HG03571 (cell line): ENCODE data around the gene KCTD20.

ENCODE experiments used
- ATAC-seq: cut with Tn5 transposase; IDR thresholded peaks from one replicate; pipeline ENCODE4 v1.9.1; 2021; ENCODE audit not compliant: unreplicated experiment

Gene KCTD20

DNA sequence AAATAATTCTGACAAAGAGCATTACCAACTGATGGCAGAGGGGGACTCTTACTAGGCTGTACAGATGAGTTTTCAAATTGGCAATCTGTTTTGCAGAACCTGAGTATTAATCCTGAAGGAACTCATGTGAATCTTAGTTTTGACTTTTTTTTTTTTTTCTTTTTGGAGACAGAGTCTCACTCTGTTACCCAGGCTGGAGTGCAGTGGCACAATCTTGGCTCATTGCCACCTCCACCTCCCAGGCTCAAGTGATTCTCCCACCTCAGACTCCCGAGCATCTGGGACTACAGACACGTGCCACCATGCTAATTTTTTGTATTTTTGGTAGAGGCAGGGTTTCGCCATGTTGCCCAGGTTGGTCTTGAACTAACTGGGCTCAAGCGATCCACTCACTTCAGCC, 49.3 kb downstream of the KCTD20 start:
- no peak for ATAC-seq

DNA sequence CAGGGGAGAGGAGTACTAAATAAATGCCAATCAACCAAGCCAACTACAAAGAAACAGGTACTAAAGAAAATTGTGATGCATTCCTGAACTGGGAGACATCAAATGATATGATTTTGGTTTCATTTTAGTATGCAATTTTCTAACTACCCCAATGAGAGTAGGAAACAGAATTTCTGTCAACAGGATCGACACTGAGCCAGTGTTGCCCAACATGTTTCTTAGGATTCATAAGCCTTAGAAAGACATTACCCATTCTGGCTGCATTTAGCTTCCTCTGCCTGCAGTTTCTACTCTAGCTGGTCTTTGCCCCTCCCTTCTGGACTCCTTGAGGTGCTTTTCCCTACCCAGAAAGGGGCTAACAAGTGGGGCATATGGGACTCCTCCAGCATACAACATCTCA, 49.8 kb downstream of the KCTD20 start:
- no peak for ATAC-seq

DNA sequence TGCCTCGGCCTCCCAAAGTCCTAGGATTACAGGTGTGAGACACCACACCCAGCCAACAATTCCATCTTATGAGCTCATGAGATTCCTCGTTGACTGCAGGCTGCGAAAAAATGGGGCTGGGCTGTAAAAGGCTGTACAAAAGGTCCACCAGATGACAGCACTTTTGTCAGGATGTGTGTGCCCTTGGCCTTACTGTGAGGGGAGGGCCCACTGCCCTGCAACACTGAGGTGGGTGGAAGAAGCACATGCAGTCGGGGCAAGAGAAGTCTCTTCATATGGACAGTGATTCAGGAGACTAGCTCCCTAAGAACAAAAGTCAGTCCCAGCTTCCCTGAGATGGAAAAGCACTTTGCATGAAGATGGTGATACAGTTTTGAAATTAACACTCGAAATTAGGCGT, 50.5 kb downstream of the KCTD20 start:
- no peak for ATAC-seq

DNA sequence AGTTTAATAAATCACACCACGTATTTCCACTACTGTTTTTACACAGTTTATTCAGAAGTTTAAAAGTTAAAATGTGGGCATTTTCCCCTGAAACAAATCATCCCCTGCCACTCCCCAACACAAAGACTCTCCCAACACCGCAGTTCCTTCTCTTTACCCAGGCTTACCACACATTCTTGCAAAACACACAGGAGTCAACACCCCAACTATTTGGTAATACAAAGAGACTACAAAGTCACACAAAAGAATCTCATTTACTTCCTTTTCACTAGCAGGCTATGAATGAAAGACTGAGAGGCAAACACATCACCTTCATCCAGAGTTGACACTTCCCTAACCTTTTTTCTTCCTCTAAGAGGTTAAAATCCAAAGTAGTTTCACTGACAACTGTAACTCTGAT, 51.1 kb downstream of the KCTD20 start:
- ATAC-seq = no peak

DNA sequence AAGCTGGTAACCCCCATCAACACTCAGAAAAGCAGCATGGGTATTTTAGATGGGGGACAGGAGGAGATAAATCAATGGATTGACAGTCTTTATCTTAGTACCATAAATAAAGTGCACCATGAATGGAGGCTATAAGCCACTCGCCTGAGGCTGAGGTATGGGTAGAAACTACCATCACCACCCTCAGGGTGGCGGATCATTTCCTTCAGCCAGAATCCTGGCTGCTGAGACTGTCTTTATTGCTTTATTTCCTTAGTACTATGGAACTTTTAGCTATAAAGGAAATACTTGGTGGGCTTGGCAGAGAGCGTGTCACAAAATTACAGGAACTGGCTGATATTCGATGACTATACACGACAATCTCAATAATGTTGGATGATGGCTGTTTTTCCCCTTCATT, 52.3 kb downstream of the KCTD20 start:
- ATAC-seq = no peak

DNA sequence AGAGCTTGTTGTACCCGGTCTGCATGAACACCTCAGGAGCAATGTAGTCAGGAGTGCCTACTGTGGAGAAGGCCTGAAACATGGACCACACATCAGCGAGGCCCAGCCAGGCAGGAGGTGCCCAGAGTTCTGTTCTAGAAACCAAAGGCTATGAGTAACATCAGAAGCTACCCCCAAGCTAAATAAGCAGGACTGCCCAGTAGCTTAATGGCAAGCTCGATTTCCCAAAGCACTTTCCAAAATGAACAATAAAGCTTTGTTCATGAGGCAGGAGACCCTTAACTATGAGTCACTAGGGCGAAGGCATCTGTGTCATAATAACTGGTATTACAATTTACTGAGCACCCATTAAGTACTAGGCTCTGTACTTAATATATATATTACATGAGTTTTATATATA, 57.1 kb downstream of the KCTD20 start:
- ATAC-seq = no peak

DNA sequence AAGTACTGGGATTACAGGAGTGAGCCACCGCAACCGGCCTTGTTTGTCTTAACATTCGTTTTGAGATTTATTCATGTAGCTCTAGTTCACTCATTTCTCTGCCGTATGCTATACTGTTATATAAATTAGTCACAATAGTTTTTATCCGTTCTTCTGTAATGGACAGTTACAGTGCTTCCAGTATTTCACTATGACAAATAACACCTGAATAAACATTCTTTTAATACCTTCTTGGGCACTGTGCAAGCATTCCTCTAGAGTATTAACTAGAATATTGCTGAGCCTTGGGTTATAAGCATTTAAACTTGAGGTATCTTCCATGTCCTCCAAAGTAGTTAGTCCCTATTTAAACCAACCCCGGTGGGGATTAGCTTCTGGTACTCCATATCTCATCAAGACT, 58.9 kb downstream of the KCTD20 start:
- no peak for ATAC-seq

DNA sequence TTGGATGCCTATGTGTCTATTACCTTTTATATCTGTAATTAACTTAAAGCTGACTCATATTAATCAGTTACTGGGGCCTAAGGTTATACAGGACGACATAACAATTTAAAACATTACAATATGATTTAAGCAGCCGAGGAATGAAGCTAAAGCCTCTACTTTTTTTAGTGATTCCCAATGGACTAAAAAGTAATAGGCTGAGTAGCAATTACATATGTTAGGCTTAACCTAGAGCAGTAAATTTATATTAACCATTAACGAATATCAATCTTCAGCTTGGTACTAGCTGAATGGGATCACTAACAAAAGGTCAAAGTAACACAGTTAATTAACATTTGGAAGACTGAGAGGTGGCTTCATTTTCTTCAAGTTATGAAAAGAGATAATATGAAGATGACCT, 61.4 kb downstream of the KCTD20 start:
- ATAC-seq = no peak

DNA sequence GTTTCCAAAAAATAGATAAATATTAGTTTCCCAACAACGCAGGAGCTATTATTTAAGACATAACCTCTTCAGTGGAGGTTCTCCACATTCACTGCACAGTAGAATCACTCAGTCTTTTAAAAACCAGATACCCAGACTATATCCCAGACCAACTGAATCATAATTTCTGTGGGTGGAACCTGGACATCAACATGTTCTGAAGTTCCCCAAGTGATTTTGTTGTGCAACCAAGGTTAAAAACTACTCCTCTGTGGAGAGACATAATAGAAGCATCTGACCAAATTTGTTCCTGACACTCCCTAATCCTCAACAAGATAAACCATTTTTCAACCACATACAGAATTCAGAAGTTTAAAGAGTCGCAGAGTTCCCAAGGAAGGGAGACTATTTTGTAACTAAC, 62.2 kb downstream of the KCTD20 start:
- ATAC-seq = no peak

DNA sequence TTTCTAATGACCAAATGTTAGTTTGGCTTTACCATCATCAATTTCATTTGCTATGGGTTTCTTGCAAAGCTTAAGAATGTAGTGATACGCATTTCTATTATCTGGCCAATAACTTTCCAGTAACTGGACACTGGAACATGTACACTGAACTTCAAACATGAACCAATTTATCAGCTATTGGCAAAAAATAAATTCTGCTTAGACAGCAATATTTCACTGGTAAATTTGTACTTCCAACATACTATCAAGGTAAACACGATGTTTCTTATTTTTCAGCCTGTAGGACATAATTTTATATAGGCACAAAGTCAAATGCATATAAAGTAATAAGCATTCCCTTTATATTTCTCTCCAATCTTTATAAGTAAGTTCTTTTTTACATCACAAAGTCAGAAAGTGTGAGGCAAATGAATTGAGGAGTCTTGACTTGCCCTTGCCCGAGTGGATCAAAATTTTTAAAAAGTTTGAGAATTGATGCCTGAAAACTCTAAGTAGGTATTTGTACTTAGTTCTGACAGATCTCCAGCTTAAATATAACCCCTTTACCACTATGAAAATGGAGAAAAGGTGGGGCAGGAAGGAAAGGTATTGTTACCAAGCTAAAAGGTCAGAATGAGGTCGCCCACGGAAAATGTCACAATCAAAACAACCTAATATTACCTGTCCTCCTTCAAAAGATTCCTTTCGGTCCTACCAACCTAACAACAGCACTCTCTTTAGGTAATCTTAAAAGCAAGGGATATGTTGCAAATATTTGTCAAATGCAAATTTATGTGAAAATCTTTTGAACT, 63.1 kb downstream of the KCTD20 start:
- ATAC-seq = no peak

DNA sequence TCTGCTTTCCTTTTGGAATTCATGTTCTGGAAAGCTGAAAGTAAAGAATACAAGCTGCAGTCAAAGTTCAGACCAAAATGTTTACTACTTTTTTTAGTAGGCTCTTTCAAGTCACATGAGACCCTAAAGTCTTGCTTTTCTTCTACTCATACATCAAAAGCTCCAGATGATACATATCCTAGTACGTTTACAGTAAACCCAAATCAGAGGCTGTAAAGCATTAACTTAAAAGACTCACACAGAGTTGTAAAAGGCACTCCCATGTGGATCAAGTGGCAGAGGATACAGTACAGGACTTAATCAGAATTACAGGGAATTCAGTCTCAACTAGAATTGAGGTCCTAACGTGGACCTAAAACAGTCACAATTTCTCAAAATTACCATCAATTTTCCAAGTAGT, 63.8 kb downstream of the KCTD20 start:
- no peak for ATAC-seq

DNA sequence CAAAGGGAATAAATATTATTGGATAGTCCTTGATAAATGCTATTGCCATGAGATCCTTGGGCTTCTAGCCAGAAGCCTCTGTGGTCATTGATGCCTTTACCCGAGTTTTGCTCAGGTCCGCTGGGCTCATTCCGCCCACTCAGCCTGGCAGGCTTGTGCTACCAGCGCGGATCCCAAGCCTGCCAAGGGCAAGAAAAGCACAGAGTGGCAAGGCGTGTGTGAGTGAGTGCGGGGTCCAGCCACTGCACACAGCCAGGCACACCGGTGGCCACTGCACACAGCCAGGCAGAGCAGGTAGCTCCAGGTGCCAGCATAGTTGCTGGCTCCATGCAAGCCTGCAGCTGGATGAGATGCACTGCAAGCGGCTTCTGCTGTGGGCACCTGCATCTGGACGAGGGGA, 65.7 kb downstream of the KCTD20 start:
- ATAC-seq = no peak

DNA sequence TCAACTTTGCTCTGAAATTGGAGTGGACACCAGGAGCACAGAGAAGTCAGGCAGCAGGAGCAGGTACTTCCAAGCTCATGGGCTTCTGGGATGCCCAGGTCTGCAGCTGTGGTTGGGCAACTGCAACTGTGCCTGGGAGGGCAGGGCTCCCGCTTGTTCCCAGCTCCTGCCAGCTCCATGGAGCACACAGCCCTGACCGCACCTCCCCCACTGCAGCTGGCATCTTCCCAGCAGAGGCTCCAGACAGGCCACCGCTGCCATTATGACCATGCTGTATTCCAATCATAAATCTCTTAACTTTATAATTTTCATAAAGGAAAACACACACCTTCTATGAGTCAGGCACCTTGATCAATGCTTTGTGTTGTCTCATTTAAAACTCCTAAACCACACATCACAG, 67.6 kb downstream of the KCTD20 start:
- ATAC-seq = no peak

DNA sequence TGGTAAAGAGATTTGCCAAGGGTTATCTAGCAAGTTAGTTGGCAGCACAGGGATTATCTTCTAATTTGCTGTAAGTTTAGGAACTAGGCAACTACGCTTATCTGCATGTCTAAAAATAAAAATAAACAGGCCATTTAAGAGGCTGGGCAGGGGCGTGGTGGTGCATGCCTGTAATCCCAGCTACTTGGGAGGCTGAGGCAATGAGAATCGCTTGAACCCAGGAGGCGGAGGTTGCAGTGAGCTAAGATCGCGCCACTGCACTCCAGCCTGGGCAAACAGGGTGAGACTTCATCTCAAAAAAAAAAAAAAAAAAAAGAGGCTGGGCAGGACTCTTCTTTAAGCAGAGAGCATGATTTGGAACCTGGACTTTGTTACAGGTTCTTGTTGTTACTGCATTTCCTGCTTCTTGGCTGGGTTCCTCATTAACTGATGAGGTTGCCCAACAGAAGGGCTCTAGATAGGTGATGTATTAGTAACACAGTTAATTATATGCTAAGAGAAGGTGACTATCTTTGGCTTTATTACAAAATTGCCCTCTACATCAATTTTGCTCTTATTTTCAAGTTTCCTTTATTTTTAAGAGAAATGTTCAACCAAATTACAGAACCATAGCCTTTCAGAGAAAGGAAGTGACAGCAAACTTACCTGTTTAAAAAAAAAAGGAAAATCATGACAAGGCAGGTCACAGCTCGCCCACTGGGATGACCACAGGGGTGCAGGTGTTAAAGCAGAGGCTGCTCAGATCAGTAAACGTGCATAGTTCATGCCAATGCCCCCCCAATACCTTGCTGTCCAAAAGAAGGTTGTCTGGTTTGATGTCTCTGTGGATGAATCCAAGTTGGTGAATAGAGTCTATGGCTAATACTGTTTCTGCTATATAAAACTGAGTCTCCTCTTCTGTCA, 72.0 kb downstream of the KCTD20 start:
- ATAC-seq = no peak

DNA sequence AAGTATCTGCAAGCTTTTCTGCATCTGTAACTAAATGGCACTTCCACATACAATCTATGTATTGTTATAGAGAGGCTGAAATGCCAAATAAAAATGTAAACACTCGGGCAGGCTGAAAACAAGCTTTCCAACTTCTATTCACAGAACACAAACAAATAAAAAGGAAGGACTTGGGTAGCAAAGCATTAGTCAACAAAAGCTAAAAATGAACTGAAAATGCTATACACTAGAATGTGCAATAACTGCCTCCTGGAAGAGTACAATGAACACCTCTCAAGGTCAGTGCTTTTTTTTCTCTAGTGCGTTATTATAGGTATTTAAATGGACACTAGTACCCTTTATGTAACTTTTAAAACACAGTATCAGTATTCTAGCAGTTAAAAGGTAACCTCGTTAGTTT, 73.0 kb downstream of the KCTD20 start:
- no peak for ATAC-seq

DNA sequence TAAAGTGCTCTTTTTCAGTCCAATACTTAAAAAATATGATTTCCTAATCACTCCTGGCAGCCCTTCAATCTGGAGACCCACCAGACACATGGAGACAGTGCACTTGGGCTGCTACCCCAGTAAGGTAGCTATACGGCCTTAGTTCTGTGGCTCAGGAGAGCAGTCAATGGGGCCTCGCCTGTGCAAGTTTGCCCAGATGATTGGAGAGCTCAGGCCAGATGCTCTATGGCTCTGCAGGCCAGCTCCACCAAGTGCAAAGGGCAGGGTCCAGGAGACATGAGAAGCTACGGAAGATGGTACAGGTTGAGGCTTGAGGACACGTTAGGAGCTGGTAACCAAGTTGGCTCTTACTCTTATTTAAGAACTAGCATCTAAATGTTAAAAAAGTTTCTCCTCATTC, 73.8 kb downstream of the KCTD20 start:
- ATAC-seq = no peak

DNA sequence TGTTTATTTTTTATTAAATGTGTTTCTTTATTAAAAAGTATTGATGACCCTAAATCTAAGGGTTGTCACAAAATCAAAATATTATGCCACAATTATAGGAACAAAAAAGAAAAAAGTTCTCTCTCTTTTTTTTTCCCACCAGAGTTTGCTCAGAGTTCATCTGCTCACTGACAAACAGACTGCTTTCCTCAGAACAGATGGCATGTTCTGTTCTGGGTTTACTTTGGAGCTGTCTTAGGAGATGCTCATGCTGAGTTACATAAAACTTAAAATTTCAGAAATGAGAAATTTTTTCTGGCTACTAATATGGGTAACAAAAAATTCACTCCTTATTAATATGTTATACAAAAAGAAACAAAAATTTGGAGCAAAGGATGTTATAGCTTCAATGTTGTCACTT, 74.2 kb downstream of the KCTD20 start:
- no peak for ATAC-seq

DNA sequence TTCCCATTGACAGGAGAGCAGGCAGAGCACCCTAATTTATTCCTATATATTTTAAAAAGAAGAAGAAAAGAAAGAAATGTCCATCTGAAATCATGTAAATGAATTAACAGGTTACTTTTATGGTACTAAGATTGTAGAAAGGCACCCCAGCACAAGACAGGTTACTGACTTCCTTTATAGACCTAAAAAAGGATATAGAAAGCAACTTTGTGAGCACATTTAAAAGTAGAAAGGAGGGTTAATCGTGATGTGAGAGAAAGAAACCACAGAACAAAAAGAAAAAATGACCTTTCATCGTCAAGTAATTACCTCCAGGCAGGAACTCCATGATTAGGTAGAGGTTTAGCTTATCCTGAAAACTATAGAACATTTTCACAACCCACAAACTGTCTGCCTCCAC, 74.6 kb downstream of the KCTD20 start:
- no peak for ATAC-seq

DNA sequence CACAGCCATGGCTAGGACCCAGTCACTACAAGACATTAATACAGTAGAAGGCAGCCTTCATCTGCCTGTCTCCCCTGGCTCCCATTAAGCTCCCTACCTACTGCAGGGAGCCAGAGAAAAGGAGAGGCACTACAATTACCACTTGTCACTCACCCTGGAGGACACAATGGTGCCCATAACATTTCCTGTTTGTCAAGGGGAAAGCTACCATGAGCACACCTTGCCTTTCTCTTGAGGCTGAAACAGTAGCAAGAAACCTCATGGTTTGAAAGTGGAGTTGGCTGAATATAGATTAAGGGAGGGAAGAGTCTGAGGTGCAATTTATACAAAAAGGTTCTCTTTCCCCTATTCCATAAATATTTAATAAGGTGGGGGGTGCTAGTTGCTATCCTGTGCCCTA, 76.6 kb downstream of the KCTD20 start:
- no peak for ATAC-seq

DNA sequence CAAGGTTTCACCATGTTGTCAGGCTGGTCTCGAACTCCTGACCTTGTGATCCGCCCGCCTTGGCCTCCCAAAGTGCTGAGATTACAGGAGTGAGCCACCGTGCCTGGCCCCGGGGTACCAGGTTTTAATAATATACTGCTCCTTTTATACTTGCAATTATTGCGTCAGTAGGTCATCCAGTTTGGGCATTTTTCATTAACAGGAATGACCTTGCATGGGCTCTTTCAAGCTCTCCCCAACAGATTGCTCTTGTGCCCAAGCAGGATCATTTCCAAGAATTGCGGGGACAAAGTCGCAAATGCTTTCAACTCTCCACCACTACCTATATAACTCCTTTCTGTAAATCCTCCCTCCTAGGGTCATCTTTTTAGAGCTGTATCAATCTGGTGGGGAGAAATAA, 80.7 kb downstream of the KCTD20 start:
- no peak for ATAC-seq

DNA sequence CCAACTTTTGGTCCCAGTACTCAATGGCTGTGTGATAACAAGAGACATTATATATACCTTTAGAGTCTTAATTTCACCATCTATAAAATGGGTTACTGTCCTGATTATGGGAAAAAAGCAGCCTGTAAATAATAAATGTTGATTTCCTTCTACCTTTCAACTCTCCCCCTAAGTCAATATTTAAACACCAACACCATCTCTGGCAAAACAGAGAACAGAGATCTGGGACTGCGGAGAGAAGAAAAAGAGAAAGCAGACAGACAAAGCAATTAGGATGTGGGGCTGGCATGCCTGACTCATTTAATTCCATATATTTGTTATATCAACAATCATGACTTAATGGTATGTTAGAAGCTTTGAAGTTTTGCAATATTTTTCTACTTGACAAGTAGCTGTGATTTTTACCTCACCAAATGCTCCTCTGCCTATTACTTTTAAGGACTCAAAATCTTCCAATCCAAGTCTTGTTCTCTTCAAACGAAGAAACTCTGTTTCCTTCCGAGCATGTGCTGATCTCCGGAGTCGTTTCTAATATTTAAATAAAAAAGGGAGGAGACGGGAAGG, 81.2 kb downstream of the KCTD20 start:
- no peak for ATAC-seq

DNA sequence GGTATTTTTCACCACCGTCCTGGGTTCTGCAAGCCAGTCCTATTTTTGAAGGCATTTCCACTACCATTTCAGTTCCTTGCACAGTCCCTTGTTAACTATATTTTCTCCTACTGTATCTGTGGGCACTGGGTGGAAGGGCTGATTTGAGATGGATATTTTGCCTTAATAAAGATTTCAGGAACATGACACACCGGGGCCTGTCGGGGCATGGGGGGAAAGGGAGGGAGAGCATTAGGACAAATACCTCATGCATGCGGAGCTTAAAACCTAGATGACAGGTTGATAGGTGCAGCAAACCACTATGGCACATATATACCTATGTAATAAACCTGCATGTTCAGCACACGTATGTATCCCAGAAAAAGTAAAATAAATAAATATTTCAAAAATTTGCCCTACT, 82.1 kb downstream of the KCTD20 start:
- no peak for ATAC-seq
